GM19463 (cell line): ENCODE measurements around the gene OASL.
"Not testable (repeated sequence)": the region's sequence is repeated elsewhere in the genome, so short reads cannot be mapped to it uniquely, and the experiment has no call there.

Experiments used
- ATAC-seq: cut with Tn5 transposase; IDR thresholded peaks from one replicate; pipeline ENCODE4 v1.9.1; 2021; ENCODE audit warnings: mild to moderate bottlenecking, moderate library complexity; ENCODE audit not compliant: unreplicated experiment

The OASL gene, protein sequence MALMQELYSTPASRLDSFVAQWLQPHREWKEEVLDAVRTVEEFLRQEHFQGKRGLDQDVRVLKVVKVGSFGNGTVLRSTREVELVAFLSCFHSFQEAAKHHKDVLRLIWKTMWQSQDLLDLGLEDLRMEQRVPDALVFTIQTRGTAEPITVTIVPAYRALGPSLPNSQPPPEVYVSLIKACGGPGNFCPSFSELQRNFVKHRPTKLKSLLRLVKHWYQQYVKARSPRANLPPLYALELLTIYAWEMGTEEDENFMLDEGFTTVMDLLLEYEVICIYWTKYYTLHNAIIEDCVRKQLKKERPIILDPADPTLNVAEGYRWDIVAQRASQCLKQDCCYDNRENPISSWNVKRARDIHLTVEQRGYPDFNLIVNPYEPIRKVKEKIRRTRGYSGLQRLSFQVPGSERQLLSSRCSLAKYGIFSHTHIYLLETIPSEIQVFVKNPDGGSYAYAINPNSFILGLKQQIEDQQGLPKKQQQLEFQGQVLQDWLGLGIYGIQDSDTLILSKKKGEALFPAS

GRCh38 chr12:121038861-121039668, at the start of gene OASL:
OASL (minus strand) TSS chr12:121039246; CDS start chr12:121038971, 275 bp downstream.
- ATAC-seq: peak; percentile 79

DNA sequence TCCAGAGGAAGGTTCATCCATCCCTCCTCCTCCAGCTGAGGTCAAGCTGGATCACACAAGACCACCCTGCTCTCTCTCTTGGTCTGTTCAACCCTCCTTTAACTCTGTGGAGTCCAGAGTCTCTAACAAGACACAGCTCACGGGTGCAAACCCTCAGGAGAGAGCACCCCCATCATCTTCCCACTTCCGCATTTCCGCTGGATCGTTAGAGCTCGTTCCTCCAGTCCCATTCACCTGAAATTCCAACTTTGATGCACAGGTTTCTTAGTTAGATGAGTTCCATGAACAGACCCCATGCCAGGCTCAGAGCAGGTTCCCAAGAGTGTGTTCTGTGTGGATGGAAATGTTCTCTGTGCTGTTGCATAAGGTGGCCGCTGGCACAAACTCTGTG, 49.1 kb upstream of the OASL start:
- ATAC-seq: no peak

DNA sequence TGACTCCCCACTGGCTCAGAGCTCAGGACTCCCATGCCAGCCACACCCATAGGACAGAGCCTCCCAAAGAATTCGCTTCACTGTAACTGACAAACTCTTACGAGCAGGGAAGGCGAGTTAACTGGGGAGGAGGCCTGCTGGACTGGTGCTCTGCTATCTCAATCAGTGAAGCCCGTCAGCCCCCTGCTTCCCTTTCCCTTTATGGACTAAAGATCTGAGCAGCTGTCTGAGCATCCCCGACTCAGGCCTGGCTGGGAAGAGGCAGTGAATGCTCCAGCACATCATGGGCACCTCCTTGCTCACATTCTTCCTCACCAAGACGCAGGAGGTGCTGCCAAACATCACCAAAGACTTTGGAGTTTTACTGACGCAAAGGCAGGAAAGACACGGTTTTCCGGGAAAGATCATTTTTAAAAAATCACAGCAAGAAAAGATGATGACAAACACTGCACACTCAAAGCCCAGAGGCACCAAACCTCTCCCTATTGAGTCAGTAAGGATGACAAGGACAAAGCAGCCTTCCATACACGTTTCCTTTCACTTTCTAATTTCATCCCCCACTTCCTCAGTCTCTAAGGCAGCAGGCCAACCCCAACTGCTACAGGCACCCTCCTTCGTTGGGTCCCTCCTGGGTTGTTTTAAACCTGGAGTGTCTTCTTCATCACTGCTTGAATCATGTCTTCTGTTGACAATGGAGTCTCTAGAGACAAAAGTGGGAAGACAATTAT, 48.6 kb upstream of the OASL start:
- no peak for ATAC-seq

GRCh38 chr12:121086781-121087295, 47.8 kb upstream of the OASL start:
- no peak for ATAC-seq

- ATAC-seq: no peak
These were observed 46.7 kb upstream of the OASL start for GRCh38 chr12:121085506-121086353.

GRCh38 chr12:121085069-121085468, 46.0 kb upstream of the OASL start:
- no peak for ATAC-seq

DNA sequence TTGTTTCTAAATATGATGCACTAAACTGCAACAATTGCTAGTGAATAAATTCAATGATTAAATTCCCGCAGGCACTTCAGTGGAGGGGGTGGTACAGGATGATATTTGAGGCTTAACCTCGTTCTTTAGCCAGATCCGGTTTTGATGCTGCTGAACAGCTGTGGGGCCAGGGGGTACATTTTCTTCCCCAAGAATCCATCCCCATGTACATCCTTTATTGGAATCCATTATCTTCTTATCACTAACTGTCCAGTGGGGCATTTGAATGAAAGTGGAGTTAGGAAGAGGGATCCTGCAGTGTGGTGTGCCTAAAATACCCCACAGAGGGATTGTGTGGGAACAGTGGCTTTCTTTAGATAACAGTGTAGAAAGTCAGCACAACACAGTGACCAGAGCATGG, 45.2 kb upstream of the OASL start:
- ATAC-seq: no peak

DNA sequence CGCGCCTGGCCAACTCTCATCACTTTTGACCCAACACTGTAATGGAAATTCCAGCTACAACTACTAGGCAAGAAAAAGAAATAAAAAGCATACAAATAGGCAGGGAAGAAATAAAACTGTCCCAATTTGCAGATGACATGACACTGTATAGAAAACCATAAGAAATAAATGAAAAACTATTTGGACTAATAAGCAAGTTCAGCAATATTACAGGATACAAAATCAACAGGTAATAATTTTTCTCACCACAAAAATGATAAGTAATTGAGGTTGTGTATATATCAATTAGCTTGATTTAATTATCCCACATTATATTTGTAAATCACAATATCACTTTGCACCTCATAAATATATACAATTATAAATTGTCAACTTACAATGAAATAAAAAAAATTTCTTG, 41.9 kb upstream of the OASL start:
- no peak for ATAC-seq

GRCh38 chr12:121079736-121080272, 40.8 kb upstream of the OASL start:
- ATAC-seq: no peak

DNA sequence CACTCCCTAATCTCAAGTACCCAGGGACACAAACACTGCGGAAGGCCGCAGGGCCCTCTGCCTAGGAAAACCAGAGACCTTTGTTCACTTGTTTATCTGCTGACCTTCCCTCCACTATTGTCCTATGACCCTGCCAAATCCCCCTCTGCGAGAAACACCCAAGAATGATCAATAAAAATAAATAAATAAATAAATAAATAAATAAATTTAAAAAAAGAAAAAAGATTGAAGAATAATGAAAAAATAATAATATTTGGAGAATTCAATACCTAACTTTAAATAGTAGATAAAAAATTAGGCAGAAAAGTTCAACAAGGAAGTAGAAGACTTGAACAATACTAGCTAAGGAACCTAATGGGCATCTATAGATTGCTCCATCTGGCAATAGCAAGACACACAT, 38.4 kb upstream of the OASL start:
- ATAC-seq: not testable (repeated sequence)

DNA sequence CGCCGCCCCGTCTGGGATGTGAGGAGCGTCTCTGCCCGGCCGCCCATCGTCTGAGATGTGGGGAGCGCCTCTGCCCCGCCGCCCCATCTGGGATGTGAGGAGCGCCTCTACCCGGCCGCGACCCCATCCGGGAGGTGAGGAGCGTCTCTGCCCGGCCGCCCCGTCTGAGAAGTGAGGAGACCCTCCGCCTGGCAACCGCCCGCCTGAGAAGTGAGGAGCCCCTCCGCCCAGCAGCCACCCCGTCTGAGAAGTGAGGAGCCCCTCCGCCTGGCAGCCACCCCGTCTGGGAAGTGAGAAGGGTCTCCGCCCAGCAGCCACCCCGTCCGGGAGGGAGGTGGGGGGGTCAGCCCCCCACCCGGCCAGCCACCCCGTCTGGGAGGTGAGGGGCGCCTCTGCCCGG, 36.9 kb upstream of the OASL start:
- not testable (repeated sequence) for ATAC-seq

GRCh38 chr12:121072147-121072546, 33.1 kb upstream of the OASL start:
- ATAC-seq: no peak

- ATAC-seq: no peak
These were observed 30.2 kb upstream of the OASL start for GRCh38 chr12:121069206-121069605.

DNA sequence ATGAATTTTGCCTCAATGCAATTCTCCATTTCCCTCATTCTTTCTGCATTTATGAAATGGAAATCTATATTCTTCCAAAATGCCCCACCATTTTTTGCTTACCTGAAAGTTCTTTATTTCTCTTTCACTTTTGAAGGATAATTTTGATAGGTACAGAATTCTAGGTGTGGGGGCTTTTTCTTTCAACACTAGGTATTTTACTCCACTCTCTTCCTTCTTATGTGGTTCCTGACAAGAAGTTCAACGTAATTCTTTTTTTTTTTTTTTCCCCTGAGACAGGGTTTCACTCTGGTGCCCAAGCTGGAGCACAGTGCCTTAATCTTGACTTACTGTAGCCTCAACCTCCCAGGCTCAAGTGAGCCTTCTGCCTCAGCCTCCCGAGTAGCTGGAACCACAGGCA, 26.3 kb upstream of the OASL start:
- no peak for ATAC-seq

- ATAC-seq: not testable (repeated sequence)
These were observed 25.5 kb upstream of the OASL start for GRCh38 chr12:121064586-121064985.

- ATAC-seq: no peak
These were observed 25.1 kb upstream of the OASL start for GRCh38 chr12:121064116-121064515.

DNA sequence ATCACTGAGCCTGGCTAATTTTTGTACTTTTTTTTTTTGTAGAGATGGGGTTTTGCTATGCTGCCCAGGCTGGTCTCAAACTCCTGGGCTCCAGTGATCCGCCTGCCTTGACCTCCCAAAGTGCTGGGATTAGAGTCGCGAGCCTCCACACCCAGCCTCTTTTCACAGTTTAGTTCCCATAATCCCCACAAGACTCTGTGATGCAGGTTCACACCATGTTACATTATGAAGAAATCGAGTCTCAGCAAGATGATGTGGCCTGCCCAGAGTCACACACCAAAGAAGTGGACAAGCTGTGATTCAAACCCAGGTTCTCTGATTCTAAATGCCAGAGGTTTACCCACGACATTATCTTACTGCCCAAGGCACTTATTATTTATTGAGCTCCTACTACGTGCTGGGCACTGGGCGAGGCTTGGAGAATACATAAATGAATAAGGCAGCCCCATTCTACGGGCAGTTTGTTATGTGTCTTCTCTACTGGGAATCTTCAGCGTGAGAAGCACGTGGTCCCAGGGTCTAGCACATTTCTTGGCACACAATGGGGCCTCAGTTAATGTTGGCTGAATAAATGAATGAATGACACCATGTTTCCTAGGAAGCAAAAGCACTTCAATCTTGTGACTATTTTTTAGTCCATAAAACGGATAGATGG, 23.5 kb upstream of the OASL start:
- no peak for ATAC-seq

DNA sequence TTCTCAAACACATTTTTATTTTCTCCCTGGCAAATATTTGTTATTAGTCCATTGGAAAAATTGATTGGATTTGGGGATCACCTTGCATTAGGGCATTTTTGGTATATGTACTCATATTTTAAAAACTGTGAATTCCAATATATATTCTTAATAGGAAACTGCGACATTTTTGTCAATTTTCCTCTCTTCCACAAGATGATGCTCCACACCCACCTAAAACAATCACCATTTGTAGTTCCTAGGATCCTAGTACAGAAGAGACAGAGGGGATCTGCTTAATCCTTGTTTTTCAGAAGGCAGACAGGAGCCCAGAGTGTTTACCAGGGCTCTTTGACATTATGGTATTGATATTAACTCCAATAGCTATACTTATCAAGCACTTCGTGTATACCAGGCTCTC, 22.8 kb upstream of the OASL start:
- ATAC-seq: no peak
